ENCODE measurements around the gene MARCHF2.

The MARCHF2 gene

DNA sequence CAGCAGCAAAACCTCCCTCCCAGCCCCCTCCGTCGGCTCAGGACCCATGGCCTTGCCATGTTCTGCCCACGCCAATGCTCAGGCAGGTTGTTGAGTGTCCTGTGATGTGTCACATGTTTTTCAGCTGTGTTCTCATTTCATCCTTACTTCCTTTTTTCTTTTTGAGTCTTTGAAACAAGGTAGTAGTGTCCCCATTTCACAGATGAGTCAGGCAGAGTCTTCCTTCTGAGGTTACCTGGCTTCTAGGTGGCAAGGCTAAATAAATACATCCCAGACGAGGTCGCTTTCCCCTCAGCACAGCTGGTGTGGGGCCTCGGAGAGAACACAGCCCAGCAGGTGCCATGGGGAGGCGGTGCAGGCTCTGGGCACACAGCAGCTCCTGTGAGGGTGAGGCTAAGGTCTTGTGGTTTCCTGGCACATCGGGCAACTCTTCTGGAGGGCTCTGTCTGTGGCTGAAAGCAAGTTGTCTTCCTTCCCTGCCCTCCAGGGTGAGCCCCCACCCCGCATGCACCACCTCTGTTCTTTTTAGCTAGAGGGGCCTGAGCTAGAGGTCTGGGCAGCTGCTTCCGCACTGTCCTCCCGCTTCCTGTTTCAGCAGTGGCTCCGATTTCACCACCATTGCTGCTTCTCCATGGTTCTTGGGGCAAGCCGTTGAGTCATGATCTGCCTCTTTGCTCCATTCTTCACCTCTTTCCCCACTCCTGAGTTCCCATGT is 74.2 kb downstream of the MARCHF2 start:
- Histone ChIP-seq H3K27me3 (ENCODE audit: control insufficient read depth, insufficient read depth, low read length) (no peaks in the 10 kb centered on the region), H3K4me3 (ENCODE audit: low read length) (no peak overlapping the region), H3K27ac (ENCODE audit: low read length) (no peak overlapping the region), H3K9me3 (ENCODE audit: control insufficient read depth, insufficient read depth, low read length) (no peaks in the 10 kb centered on the region), H3K36me3 (ENCODE audit: control insufficient read depth, insufficient read depth, low read length) (peaks cover 41% of the 10 kb centered on the region), H3K4me1 (ENCODE audit: control insufficient read depth, insufficient read depth, low read length) (no peaks in the 10 kb centered on the region)
- WGBS (ENCODE audit: insufficient coverage, insufficient read length): no CpG with 5 or more reads among the region's 13 CpGs
- DNase-seq (ENCODE audit: low read depth, low spot score): no peak

DNA sequence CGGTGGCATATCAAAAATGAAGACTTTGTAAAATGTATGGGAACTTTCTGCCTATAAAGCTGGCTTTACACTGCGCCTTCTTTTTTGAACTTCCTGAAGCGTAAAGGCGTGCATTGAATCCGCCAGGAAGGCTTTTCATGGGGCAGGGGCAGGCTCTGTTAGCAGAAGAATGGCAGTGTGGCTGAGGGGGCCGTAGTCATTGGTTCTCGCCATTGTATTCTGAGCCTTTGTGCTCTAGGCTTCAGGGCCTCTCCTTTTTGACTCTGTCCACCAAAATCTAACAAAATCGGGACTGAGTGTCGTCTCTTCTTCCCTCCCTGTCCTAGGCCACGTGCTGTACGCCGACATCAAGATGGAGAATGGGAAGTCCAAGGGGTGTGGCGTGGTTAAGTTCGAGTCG is 75.3 kb downstream of the MARCHF2 start:
- no peaks in the 10 kb centered on the region for H3K9me3 ChIP-seq (ENCODE audit: control insufficient read depth, insufficient read depth, low read length)
- no peak overlapping the region for H3K4me3 ChIP-seq (ENCODE audit: low read length)
- no peaks in the 10 kb centered on the region for H3K4me1 ChIP-seq (ENCODE audit: control insufficient read depth, insufficient read depth, low read length)
- no peaks in the 10 kb centered on the region for H3K27me3 ChIP-seq (ENCODE audit: control insufficient read depth, insufficient read depth, low read length)
- H3K27ac ChIP-seq (ENCODE audit: low read length): no peak overlapping the region
- no peak for DNase-seq (ENCODE audit: low read depth, low spot score)
- WGBS (ENCODE audit: insufficient coverage, insufficient read length): no CpG with 5 or more reads among the region's 15 CpGs
- peaks cover 33% of the 10 kb centered on the region for H3K36me3 ChIP-seq (ENCODE audit: control insufficient read depth, insufficient read depth, low read length)
